ENCODE results near the gene BRDT. TPM values are rescaled to one million over a fixed set of nuclear protein-coding genes. Genes with fewer than 3 reads are reported as not detected.

The BRDT gene
- total and polyA plus RNA-seq, 2 donors (not counting 3 experiments of a cell fraction or from before 2014, with no cell fraction given), result not detected

GRCh38 chr1:91948501-91949355 is 473 bp upstream of the BRDT start:
- H3K9me1 ChIP-seq (replicated peaks; ENCODE audit: control insufficient read depth, extremely low read depth, insufficient read depth, low read length), result no peaks in the 10 kb centered on the region
- H3K9ac ChIP-seq (replicated peaks; ENCODE audit: extremely low read depth, insufficient read depth, low read length), result no peak overlapping the region
- FAIRE-seq (no peak), DNase-seq (ENCODE audit: low read depth, low spot score) (no peak)
- no peak overlapping the region for H3K4me3 ChIP-seq (replicated peaks in 1 of 3; ENCODE audit: insufficient read depth in 1 of 3, low read depth in 1 of 3, low read length in 3 of 3)
- no peak overlapping the region for H2AFZ ChIP-seq (ENCODE audit: low read depth, low read length)
- H3K9me3 ChIP-seq (replicated peaks; ENCODE audit: control insufficient read depth, insufficient read depth, low read length), result no peaks in the 10 kb centered on the region
- no peak overlapping the region for H3K4me2 ChIP-seq (ENCODE audit: insufficient read depth, low read length)
- no peaks in the 10 kb centered on the region for H3K36me3 ChIP-seq (ENCODE audit: control insufficient read depth in 2 of 2, extremely low read depth in 1 of 2, insufficient read depth in 2 of 2, low read length in 2 of 2)
- no TSS peak for BruUV-seq (replicated peaks)
- H3K4me1 ChIP-seq (ENCODE audit: control insufficient read depth, extremely low read depth, insufficient read depth, low read length), result peaks cover 3% of the 10 kb centered on the region
- intact Hi-C loops (cut with micrococcal nuclease), result no loop called here
- no peak overlapping the region for H3K27ac ChIP-seq (ENCODE audit: insufficient read depth, low read depth, low read length)
- H3K79me2 ChIP-seq (ENCODE audit: control insufficient read depth, insufficient read depth, low read length), result no peaks in the 10 kb centered on the region
- dilution Hi-C loops (cut with MboI; ENCODE audit: extremely low pct_ligation_motif_present, low sequenced_read_pairs), result no loop called here
- ChIA-PET CTCF (no interaction called here), POLR2A (no interaction called here)
- no peaks in the 10 kb centered on the region for H4K20me1 ChIP-seq (replicated peaks; ENCODE audit: control insufficient read depth, extremely low read depth, insufficient read depth, low read length)
- no peak for TF ChIP-seq MYC (IDR thresholded peaks at IDR 0.05; ENCODE audit: low read depth, low read length)
- no peak for TF ChIP-seq JUN (IDR thresholded peaks at IDR 0.05; ENCODE audit: borderline replicate concordance, insufficient read depth, insufficient read length, low read depth)
- no peak for TF ChIP-seq GATA2 (IDR thresholded peaks at IDR 0.05; ENCODE audit: insufficient read depth, insufficient read length, low read depth, low read length)
- no peak for TF ChIP-seq FOS (IDR thresholded peaks at IDR 0.05; ENCODE audit: borderline replicate concordance, insufficient read depth, low read length)
- TF ChIP-seq POLR2A (IDR thresholded peaks at IDR 0.05; ENCODE audit: low read depth, low read length), result no peak
- no peak for TF ChIP-seq CTCF (IDR thresholded peaks at IDR 0.05; ENCODE audit: extremely low read depth in 1 of 2, insufficient read depth in 1 of 2, low read depth in 1 of 2, low read length in 2 of 2)
- no peak for TF ChIP-seq MAX (IDR thresholded peaks at IDR 0.05; ENCODE audit: insufficient read depth, insufficient read length)
- TF ChIP-seq POLR2AphosphoS5 (IDR thresholded peaks at IDR 0.05; ENCODE audit: insufficient read depth, low read depth, low read length), result no peak
- no peak for TF ChIP-seq EZH2 (IDR thresholded peaks at IDR 0.05; ENCODE audit: borderline replicate concordance, low read depth, low read length, severe bottlenecking)
- H3K27me3 ChIP-seq (ENCODE audit: control insufficient read depth in 2 of 2, insufficient read depth in 2 of 2, low read length in 2 of 2), result no peaks in the 10 kb centered on the region

Measured in endothelial cell of umbilical vein (primary cell).